Measurements from ENCODE around the gene SDK1.

DNA sequence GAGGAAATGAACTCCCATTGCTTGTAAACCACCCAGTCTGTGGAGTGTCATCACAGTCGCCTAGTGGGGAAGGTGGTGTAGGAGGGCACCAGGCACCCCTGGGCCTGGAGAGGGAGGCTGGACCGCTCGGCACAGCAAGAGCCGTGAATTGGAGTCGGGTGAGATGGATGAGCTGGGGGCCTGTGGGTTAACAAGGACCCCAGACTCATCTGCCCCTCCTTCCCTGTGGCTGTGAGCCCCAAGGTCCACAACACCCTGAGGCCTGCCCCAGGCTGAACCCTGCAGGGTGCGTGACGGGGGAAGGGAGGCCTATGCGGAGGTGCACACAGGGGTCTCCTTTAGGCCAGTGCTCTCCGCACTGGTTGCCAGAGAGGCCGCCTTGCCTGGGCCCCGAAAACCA is 799.6 kb downstream of the SDK1 start:
- TF ChIP-seq, protein P1, sequence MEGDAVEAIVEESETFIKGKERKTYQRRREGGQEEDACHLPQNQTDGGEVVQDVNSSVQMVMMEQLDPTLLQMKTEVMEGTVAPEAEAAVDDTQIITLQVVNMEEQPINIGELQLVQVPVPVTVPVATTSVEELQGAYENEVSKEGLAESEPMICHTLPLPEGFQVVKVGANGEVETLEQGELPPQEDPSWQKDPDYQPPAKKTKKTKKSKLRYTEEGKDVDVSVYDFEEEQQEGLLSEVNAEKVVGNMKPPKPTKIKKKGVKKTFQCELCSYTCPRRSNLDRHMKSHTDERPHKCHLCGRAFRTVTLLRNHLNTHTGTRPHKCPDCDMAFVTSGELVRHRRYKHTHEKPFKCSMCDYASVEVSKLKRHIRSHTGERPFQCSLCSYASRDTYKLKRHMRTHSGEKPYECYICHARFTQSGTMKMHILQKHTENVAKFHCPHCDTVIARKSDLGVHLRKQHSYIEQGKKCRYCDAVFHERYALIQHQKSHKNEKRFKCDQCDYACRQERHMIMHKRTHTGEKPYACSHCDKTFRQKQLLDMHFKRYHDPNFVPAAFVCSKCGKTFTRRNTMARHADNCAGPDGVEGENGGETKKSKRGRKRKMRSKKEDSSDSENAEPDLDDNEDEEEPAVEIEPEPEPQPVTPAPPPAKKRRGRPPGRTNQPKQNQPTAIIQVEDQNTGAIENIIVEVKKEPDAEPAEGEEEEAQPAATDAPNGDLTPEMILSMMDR (conservative IDR thresholded peaks at IDR 0.05; ENCODE audit: low read depth in 2 of 2): no peak
- TF ChIP-seq EZH2 (IDR thresholded peaks at IDR 0.05; ENCODE audit: low read depth, unreplicated experiment): no peak
- TF ChIP-seq, protein P2, sequence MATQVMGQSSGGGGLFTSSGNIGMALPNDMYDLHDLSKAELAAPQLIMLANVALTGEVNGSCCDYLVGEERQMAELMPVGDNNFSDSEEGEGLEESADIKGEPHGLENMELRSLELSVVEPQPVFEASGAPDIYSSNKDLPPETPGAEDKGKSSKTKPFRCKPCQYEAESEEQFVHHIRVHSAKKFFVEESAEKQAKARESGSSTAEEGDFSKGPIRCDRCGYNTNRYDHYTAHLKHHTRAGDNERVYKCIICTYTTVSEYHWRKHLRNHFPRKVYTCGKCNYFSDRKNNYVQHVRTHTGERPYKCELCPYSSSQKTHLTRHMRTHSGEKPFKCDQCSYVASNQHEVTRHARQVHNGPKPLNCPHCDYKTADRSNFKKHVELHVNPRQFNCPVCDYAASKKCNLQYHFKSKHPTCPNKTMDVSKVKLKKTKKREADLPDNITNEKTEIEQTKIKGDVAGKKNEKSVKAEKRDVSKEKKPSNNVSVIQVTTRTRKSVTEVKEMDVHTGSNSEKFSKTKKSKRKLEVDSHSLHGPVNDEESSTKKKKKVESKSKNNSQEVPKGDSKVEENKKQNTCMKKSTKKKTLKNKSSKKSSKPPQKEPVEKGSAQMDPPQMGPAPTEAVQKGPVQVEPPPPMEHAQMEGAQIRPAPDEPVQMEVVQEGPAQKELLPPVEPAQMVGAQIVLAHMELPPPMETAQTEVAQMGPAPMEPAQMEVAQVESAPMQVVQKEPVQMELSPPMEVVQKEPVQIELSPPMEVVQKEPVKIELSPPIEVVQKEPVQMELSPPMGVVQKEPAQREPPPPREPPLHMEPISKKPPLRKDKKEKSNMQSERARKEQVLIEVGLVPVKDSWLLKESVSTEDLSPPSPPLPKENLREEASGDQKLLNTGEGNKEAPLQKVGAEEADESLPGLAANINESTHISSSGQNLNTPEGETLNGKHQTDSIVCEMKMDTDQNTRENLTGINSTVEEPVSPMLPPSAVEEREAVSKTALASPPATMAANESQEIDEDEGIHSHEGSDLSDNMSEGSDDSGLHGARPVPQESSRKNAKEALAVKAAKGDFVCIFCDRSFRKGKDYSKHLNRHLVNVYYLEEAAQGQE (IDR thresholded peaks at IDR 0.05; ENCODE audit: unreplicated experiment): no peak
- no peak for TF ChIP-seq POLR2AphosphoS5 (IDR thresholded peaks at IDR 0.05; ENCODE audit: low read depth)
- TF ChIP-seq JUNB (IDR thresholded peaks at IDR 0.05; ENCODE audit: unreplicated experiment): no peak
- TF ChIP-seq ZNF331 (CRISPR knock-in tag; IDR thresholded peaks at IDR 0.05; ENCODE audit: low read depth): no peak
- TF ChIP-seq EZH2phosphoT487 (IDR thresholded peaks at IDR 0.05; ENCODE audit: unreplicated experiment): no peak
- TF ChIP-seq CREB1 (CRISPR knock-in tag; IDR thresholded peaks at IDR 0.05; ENCODE audit: low read depth): no peak
- no peak for TF ChIP-seq ZNF114 (CRISPR knock-in tag; IDR thresholded peaks at IDR 0.05)
- no peak for TF ChIP-seq STAT1 (IDR thresholded peaks at IDR 0.05; ENCODE audit: unreplicated experiment)
- TF ChIP-seq, protein P3, sequence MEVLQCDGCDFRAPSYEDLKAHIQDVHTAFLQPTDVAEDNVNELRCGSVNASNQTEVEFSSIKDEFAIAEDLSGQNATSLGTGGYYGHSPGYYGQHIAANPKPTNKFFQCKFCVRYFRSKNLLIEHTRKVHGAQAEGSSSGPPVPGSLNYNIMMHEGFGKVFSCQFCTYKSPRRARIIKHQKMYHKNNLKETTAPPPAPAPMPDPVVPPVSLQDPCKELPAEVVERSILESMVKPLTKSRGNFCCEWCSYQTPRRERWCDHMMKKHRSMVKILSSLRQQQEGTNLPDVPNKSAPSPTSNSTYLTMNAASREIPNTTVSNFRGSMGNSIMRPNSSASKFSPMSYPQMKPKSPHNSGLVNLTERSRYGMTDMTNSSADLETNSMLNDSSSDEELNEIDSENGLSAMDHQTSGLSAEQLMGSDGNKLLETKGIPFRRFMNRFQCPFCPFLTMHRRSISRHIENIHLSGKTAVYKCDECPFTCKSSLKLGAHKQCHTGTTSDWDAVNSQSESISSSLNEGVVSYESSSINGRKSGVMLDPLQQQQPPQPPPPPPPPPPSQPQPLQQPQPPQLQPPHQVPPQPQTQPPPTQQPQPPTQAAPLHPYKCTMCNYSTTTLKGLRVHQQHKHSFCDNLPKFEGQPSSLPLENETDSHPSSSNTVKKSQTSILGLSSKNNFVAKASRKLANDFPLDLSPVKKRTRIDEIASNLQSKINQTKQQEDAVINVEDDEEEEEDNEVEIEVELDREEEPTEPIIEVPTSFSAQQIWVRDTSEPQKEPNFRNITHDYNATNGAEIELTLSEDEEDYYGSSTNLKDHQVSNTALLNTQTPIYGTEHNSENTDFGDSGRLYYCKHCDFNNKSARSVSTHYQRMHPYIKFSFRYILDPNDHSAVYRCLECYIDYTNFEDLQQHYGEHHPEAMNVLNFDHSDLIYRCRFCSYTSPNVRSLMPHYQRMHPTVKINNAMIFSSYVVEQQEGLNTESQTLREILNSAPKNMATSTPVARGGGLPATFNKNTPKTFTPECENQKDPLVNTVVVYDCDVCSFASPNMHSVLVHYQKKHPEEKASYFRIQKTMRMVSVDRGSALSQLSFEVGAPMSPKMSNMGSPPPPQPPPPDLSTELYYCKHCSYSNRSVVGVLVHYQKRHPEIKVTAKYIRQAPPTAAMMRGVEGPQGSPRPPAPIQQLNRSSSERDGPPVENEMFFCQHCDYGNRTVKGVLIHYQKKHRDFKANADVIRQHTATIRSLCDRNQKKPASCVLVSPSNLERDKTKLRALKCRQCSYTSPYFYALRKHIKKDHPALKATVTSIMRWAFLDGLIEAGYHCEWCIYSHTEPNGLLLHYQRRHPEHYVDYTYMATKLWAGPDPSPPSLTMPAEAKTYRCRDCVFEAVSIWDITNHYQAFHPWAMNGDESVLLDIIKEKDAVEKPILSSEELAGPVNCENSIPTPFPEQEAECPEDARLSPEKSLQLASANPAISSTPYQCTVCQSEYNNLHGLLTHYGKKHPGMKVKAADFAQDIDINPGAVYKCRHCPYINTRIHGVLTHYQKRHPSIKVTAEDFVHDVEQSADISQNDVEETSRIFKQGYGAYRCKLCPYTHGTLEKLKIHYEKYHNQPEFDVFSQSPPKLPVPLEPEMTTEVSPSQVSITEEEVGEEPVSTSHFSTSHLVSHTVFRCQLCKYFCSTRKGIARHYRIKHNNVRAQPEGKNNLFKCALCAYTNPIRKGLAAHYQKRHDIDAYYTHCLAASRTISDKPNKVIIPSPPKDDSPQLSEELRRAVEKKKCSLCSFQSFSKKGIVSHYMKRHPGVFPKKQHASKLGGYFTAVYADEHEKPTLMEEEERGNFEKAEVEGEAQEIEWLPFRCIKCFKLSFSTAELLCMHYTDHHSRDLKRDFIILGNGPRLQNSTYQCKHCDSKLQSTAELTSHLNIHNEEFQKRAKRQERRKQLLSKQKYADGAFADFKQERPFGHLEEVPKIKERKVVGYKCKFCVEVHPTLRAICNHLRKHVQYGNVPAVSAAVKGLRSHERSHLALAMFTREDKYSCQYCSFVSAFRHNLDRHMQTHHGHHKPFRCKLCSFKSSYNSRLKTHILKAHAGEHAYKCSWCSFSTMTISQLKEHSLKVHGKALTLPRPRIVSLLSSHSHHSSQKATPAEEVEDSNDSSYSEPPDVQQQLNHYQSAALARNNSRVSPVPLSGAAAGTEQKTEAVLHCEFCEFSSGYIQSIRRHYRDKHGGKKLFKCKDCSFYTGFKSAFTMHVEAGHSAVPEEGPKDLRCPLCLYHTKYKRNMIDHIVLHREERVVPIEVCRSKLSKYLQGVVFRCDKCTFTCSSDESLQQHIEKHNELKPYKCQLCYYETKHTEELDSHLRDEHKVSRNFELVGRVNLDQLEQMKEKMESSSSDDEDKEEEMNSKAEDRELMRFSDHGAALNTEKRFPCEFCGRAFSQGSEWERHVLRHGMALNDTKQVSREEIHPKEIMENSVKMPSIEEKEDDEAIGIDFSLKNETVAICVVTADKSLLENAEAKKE (CRISPR knock-in tag; IDR thresholded peaks at IDR 0.05): no peak
- TF ChIP-seq, protein P4, sequence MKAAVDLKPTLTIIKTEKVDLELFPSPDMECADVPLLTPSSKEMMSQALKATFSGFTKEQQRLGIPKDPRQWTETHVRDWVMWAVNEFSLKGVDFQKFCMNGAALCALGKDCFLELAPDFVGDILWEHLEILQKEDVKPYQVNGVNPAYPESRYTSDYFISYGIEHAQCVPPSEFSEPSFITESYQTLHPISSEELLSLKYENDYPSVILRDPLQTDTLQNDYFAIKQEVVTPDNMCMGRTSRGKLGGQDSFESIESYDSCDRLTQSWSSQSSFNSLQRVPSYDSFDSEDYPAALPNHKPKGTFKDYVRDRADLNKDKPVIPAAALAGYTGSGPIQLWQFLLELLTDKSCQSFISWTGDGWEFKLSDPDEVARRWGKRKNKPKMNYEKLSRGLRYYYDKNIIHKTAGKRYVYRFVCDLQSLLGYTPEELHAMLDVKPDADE (IDR thresholded peaks at IDR 0.05): no peak

All from GM23338 (cell line).